Hepatocyte (in vitro differentiated cells): ENCODE measurements around the gene TPCN2.

Experiments
- EZH2 ChIP-seq: fragments of 200-600 bp; sonication (generic); IDR thresholded peaks from 2 replicates; pipeline ENCODE4 v1.6.1; 2016; ENCODE audit warnings: antibody characterized with exemption, mild to moderate bottlenecking, borderline replicate concordance
- EZH2phosphoT487 ChIP-seq: fragments of 200-600 bp; sonication (generic); IDR thresholded peaks from one replicate; pipeline ENCODE4 v1.6.1; 2018; ENCODE audit warnings: antibody characterized with exemption, mild to moderate bottlenecking, low read depth, moderate library complexity; ENCODE audit not compliant: unreplicated experiment, severe bottlenecking
- TF ChIP-seq, protein P1 (sequence below): fragments of 200-600 bp; sonication (generic); IDR thresholded peaks from 2 replicates; pipeline ENCODE4 v1.5.1; 2016; ENCODE audit warnings: antibody characterized with exemption, mild to moderate bottlenecking; ENCODE audit not compliant: poor library complexity

DNA sequence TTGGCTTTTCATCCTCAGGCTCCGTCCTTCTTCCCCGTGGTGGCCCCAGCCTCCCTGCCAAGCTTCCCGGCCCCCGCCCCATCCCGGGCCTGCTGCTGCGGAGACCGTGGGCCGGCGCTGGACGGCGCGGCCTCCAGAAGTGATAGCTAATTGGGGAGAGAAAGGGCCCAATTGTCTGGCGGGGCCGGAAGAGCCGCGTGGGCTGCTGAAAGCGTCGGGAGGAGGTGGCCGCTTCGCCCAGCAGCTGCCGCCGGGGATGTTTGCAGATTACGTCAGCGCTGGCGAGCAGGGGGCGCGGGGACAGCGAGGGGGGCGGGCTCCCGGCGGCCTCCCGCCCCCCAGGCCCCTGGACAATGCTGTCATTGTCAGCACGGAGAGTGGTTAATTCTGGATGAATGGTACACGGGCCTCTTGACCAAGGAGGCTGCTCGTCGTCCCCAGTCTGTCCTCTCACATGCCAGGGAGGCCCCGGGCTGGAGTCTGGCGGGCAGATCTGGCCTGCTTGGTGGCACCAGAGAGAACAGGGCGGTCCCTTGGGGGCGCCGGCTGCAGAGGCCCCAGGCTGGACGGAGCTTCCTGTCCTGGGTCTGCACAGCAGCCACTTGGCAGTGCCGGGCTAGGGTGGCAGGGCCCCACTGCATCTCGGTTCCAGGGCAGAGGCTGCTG, 108.6 kb downstream of the TPCN2 start:
- TF ChIP-seq, protein P1, sequence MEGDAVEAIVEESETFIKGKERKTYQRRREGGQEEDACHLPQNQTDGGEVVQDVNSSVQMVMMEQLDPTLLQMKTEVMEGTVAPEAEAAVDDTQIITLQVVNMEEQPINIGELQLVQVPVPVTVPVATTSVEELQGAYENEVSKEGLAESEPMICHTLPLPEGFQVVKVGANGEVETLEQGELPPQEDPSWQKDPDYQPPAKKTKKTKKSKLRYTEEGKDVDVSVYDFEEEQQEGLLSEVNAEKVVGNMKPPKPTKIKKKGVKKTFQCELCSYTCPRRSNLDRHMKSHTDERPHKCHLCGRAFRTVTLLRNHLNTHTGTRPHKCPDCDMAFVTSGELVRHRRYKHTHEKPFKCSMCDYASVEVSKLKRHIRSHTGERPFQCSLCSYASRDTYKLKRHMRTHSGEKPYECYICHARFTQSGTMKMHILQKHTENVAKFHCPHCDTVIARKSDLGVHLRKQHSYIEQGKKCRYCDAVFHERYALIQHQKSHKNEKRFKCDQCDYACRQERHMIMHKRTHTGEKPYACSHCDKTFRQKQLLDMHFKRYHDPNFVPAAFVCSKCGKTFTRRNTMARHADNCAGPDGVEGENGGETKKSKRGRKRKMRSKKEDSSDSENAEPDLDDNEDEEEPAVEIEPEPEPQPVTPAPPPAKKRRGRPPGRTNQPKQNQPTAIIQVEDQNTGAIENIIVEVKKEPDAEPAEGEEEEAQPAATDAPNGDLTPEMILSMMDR, result no peak
- TF ChIP-seq EZH2 (no peak), EZH2phosphoT487 (no peak)
